A549 (cell line): ENCODE measurements around the gene METTL25B. TPM values are rescaled to one million over a fixed set of nuclear protein-coding genes. Genes with fewer than 3 reads are reported as not detected.

ENCODE experiments used
- ATAC-seq, 2 experiments: fragments of 200-7000 bp in 1 of 2; fragments of >200 bp in 1 of 2; cut with Nextera tagmentation in 1 of 2; cut with Tn5 transposase in 1 of 2; 3 replicates each; pipeline versions ENCODE4 v1.8.0 to v1.9.1; 2018 to 2020; ENCODE audit warnings: mild to moderate bottlenecking in 1 of 2, moderate library complexity in 1 of 2
- CTCF ChIA-PET: fragments of 300-600 bp; sonication (Branson Sonifier 250); formaldehyde crosslinking; extraction: SDS; loops from one replicate; lab custom pipeline; 2021; ENCODE audit warnings: antibody characterized with exemption, inconsistent platforms; lab: Yijun Ruan, JAX
- POLR2A ChIA-PET: fragments of 350-600 bp; formaldehyde crosslinking; extraction: SDS; loops from one replicate; lab custom pipeline; 2021; ENCODE audit warnings: antibody characterized with exemption, inconsistent platforms; lab: Yijun Ruan, JAX
- DNase-seq, 2 experiments: peaks; one replicate each; pipeline versions ENCODE4 v3.0.0 to v3.0.0-alpha.2; 2011 to 2016; ENCODE audit warnings: low read depth in 1 of 2, low spot score in 1 of 2
- FAIRE-seq: peaks from 2 replicates; lab custom pipeline; 2011; peaks lifted over from hg19 to GRCh38; lab: Jason Lieb, UNC
- H3K27ac ChIP-seq, 2 experiments: fragments of >200 bp; sonication (Bioruptor Twin); formaldehyde crosslinking; 3 replicates each; pipeline ENCODE4 v1.5.1; 2016 to 2017
- H3K4me1 ChIP-seq: fragments of >200 bp; sonication (Bioruptor Twin); formaldehyde crosslinking; 3 replicates; pipeline ENCODE4 v1.6.1; 2016
- H3K4me2 ChIP-seq: fragments of >200 bp; sonication (Bioruptor Twin); formaldehyde crosslinking; 3 replicates; pipeline ENCODE4 v1.6.1; 2016
- H3K4me3 ChIP-seq: fragments of >200 bp; sonication (Bioruptor Twin); formaldehyde crosslinking; 3 replicates; pipeline ENCODE4 v1.5.1; 2016
- H3K9me3 ChIP-seq: fragments of >200 bp; sonication (Bioruptor Twin); formaldehyde crosslinking; 3 replicates; pipeline ENCODE4 v1.6.1; 2016
- CHD2 ChIP-seq: fragments of 150-350 bp; IDR thresholded peaks from 2 replicates; pipeline ENCODE4 v1.6.1; 2014; ENCODE audit warnings: low read length; ENCODE audit not compliant: partially characterized antibody
- EHMT2 ChIP-seq: fragments of 200-600 bp; sonication (generic); IDR thresholded peaks from 2 replicates; pipeline ENCODE4 v1.6.1; 2016; ENCODE audit warnings: antibody characterized with exemption, low read depth, mild to moderate bottlenecking, moderate library complexity
- FOSL2 ChIP-seq, 2 experiments: fragments of 450-650 bp in 1 of 2; fragments of >200 bp in 1 of 2; sonication (Bioruptor Twin) in 1 of 2; formaldehyde crosslinking; IDR thresholded peaks; 2 replicates each; pipeline versions ENCODE4 v1.5.0 to v1.6.1; 2016 to 2020; ENCODE audit warnings: mild to moderate bottlenecking in 1 of 2, moderate library complexity in 1 of 2
- JUN ChIP-seq, 2 experiments: fragments of >200 bp; sonication (Bioruptor Twin); formaldehyde crosslinking; IDR thresholded peaks; 2 replicates in 1 of 2; 3 replicates in 1 of 2; pipeline ENCODE4 v1.6.1; 2016 to 2017
- JUNB ChIP-seq: fragments of >200 bp; sonication (Bioruptor Twin); formaldehyde crosslinking; IDR thresholded peaks from 2 replicates; pipeline ENCODE4 v1.6.1; 2016
- MAFK ChIP-seq: fragments of 450-650 bp; IDR thresholded peaks from 2 replicates; pipeline ENCODE4 v1.6.1; 2014; ENCODE audit not compliant: partially characterized antibody
- MAX ChIP-seq: IDR thresholded peaks from 2 replicates; pipeline ENCODE4 v1.6.1; 2012
- NR3C1 ChIP-seq: fragments of >200 bp; sonication (Bioruptor Twin); formaldehyde crosslinking; IDR thresholded peaks from 3 replicates; pipeline ENCODE4 v1.6.1; 2017
- SREBF2 ChIP-seq: fragments of 450-650 bp; IDR thresholded peaks from 2 replicates; pipeline ENCODE4 v1.6.1; 2014; ENCODE audit warnings: mild to moderate bottlenecking, moderate library complexity
- TP53 ChIP-seq: fragments of 250-450 bp; sonication (Bioruptor Pico); IDR thresholded peaks from 2 replicates; pipeline ENCODE4 v1.5.0; 2021; ENCODE audit warnings: mild to moderate bottlenecking, moderate library complexity
- WGBS: methylation state at CpG from one replicate; pipeline ENCODE4 v1.1.6; 2017; ENCODE audit errors: missing lambda C conversion rate; 5-methylcytosine and 5-hydroxymethylcytosine counted together
- polyA plus RNA-seq, 4 experiments: library from polyadenylated mRNA; depleted of rRNA in 3 of 4; stranded (reverse); fragments of >200 nt; fragmentation: RNase III in 1 of 4; extraction: RNeasy Plus Mini Kit Qiagen cat#74134 plus additional on column Dnase treatment in 1 of 4; gene quantifications; 2 replicates in 3 of 4; 3 replicates in 1 of 4; pipeline ENCODE4 v1.2.3, GENCODE V29; 2011 to 2017
- TF ChIP-seq, protein P1 (sequence below): fragments of 450-650 bp; IDR thresholded peaks from 2 replicates; pipeline ENCODE4 v1.6.1; 2014; ENCODE audit warnings: antibody characterized with exemption
- TF ChIP-seq, protein P2 (sequence below): fragments of >200 bp; sonication (Bioruptor Twin); formaldehyde crosslinking; IDR thresholded peaks from 3 replicates; pipeline ENCODE4 v1.5.1; 2016
- TF ChIP-seq, protein P3 (sequence below): fragments of 250-450 bp; sonication (Bioruptor Pico); IDR thresholded peaks from 2 replicates; pipeline ENCODE4 v1.5.0; 2021; ENCODE audit warnings: mild to moderate bottlenecking, moderate library complexity, borderline replicate concordance
- TF ChIP-seq, protein P4 (sequence below): IDR thresholded peaks from 2 replicates; pipeline ENCODE4 v1.6.1; 2012; ENCODE audit warnings: low read depth, borderline replicate concordance

METTL25B gene
- polyA plus RNA-seq, 2 of the 4 experiments (the other 2 are of a cell fraction) = 16.7 to 18.5 TPM

- no peak for DNase-seq
- CTCF ChIA-PET = interaction anchor here (1.2 to 52.1 kb wide), 7 partner anchors 11 to 224 kb away, joined by 3 to 2258 read pairs (median 6); partner anchors contain the start of genes CRABP2, ISG20L2, METTL25B and NES
- WGBS = 93% methylated on average over 10 of the region's 10 CpGs
- no peak for ATAC-seq
- no peaks in the 10 kb centered on the region for H3K9me3 ChIP-seq
- H3K4me2 ChIP-seq = peak overlapping the region; percentile 99
- H3K27ac ChIP-seq = peak overlapping the region; percentile 65 to 86; a peak in 4 of 6 replicates
- no peak overlapping the region; the same call in 2 of the 3 replicates for H3K4me3 ChIP-seq
- POLR2A ChIA-PET = no interaction called here
- TF ChIP-seq, protein P1, sequence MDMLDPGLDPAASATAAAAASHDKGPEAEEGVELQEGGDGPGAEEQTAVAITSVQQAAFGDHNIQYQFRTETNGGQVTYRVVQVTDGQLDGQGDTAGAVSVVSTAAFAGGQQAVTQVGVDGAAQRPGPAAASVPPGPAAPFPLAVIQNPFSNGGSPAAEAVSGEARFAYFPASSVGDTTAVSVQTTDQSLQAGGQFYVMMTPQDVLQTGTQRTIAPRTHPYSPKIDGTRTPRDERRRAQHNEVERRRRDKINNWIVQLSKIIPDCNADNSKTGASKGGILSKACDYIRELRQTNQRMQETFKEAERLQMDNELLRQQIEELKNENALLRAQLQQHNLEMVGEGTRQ = no peak
- TF ChIP-seq NR3C1 (no peak), MAX (no peak), SREBF2 (no peak), EHMT2 (no peak), TP53 (CRISPR knock-in tag) (no peak), MAFK (no peak)
- TF ChIP-seq, protein P2, sequence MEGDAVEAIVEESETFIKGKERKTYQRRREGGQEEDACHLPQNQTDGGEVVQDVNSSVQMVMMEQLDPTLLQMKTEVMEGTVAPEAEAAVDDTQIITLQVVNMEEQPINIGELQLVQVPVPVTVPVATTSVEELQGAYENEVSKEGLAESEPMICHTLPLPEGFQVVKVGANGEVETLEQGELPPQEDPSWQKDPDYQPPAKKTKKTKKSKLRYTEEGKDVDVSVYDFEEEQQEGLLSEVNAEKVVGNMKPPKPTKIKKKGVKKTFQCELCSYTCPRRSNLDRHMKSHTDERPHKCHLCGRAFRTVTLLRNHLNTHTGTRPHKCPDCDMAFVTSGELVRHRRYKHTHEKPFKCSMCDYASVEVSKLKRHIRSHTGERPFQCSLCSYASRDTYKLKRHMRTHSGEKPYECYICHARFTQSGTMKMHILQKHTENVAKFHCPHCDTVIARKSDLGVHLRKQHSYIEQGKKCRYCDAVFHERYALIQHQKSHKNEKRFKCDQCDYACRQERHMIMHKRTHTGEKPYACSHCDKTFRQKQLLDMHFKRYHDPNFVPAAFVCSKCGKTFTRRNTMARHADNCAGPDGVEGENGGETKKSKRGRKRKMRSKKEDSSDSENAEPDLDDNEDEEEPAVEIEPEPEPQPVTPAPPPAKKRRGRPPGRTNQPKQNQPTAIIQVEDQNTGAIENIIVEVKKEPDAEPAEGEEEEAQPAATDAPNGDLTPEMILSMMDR = no peak
- TF ChIP-seq, protein P3, sequence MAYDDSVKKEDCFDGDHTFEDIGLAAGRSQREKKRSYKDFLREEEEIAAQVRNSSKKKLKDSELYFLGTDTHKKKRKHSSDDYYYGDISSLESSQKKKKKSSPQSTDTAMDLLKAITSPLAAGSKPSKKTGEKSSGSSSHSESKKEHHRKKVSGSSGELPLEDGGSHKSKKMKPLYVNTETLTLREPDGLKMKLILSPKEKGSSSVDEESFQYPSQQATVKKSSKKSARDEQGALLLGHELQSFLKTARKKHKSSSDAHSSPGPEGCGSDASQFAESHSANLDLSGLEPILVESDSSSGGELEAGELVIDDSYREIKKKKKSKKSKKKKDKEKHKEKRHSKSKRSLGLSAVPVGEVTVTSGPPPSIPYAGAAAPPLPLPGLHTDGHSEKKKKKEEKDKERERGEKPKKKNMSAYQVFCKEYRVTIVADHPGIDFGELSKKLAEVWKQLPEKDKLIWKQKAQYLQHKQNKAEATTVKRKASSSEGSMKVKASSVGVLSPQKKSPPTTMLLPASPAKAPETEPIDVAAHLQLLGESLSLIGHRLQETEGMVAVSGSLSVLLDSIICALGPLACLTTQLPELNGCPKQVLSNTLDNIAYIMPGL (CRISPR knock-in tag) = no peak
- TF ChIP-seq, all 56 proteins: peak for 0
- no peak for FAIRE-seq
- peaks cover 43% of the 10 kb centered on the region for H3K4me1 ChIP-seq
Measured at GRCh38 chr1:156704166-156704711, 24.0 kb upstream of the METTL25B start.

- DNase-seq (peak; percentile 43 to 53), FAIRE-seq (no peak), ATAC-seq (peak; percentile 32 to 55; a peak in 4 of 6 replicates)
- Histone ChIP-seq H3K4me3 (peak overlapping the region; percentile 45), H3K4me2 (peak overlapping the region; percentile 99), H3K4me1 (peaks cover 50% of the 10 kb centered on the region), H3K27ac (peak overlapping the region; percentile 65 to 86)
- POLR2A ChIA-PET = interaction anchor here (1.1 kb wide), 1 partner anchor 9 kb away, joined by 3 read pairs; no protein-coding TSS in a partner anchor
- TF ChIP-seq, protein P4, sequence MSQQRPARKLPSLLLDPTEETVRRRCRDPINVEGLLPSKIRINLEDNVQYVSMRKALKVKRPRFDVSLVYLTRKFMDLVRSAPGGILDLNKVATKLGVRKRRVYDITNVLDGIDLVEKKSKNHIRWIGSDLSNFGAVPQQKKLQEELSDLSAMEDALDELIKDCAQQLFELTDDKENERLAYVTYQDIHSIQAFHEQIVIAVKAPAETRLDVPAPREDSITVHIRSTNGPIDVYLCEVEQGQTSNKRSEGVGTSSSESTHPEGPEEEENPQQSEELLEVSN = peak; percentile 95
- TF ChIP-seq JUN (IDR thresholded peaks at IDR 0.05) (0 out of 5 replicates have a peak, but pooled peaks of 1 of the 2 experiments have one; percentile 27), CHD2 (peak; percentile 13), SREBF2 (no peak), JUNB (no peak), MAX (peak; percentile 89), FOSL2 (IDR thresholded peaks at IDR 0.05) (peak; percentile 41; the same call in 1 of the 2 replicates), FOSL2 (CRISPR knock-in tag; IDR thresholded peaks at IDR 0.05) (peak; percentile 85)
- TF ChIP-seq, all 56 proteins: peak for 5
- 20% methylated on average over 21 of the region's 29 CpGs for WGBS
- CTCF ChIA-PET = interaction anchor here (1.0 to 52.1 kb wide), 10 partner anchors 11 to 94 kb away, joined by 3 to 2258 read pairs (median 6); partner anchors contain the start of genes CRABP2, ISG20L2, METTL25B and NES
- no peaks in the 10 kb centered on the region for H3K9me3 ChIP-seq
Measured at GRCh38 chr1:156704930-156705320, 23.3 kb upstream of the METTL25B start.
